HT1080 (cell line): ENCODE results near the gene YKT6. TPM values are rescaled to one million over a fixed set of nuclear protein-coding genes. Genes with fewer than 3 reads are reported as not detected.

Source experiments
- DNase-seq: peaks from one replicate; pipeline ENCODE4 v3.0.0-alpha.2; 2015; ENCODE audit warnings: low read depth
- polyA plus RNA-seq, 2 experiments: library from polyadenylated mRNA; depleted of rRNA; stranded (reverse); fragments of >200 nt; gene quantifications; 2 replicates each; pipeline ENCODE4 v1.2.3, GENCODE V29; 2015
- total RNA-seq: library from RNA; depleted of rRNA; stranded (reverse); fragments of >200 nt; shearing (Covaris generic); gene quantifications from 2 replicates; pipeline ENCODE4 v1.2.3, GENCODE V29; 2014; rRNA removed

Gene YKT6
- 165 and 201 TPM in 2 replicates for total RNA-seq
- polyA plus RNA-seq (2015; cell fraction: cytosol; rRNA removed) = 138 and 153 TPM in 2 replicates
- 106 and 111 TPM in 2 replicates for polyA plus RNA-seq (2015; cell fraction: nucleus; rRNA removed)

GRCh38 chr7:44200699-44201461 lies at the start of gene YKT6:
TSS of gene YKT6 (plus strand) at chr7:44200978. CDS start at chr7:44201136, 158 bp downstream.
- peak; percentile 95 for DNase-seq

DNA sequence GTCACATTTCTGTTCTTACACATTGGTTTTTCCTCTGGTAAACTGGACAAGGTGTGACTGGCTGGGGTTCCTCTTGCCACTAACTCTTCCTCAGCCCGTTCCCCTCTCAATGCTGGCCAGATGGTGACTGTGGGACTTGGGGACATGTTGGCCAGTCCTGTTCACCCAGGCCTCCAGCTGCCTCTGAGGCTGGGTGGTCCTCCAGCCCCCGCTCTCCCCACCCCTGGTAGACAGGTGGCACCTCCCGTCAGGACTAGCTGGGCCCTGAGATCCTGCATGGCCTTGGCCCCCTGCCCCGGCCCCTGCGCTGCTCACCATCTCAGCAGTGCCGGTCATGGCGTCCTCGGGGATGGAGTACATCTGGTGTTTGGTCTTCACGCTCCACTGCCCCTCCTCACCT lies 48.8 kb upstream of the YKT6 start:
- no peak for DNase-seq

- no peak for DNase-seq
These were observed 47.5 kb upstream of the YKT6 start for GRCh38 chr7:44152971-44153947.

DNA sequence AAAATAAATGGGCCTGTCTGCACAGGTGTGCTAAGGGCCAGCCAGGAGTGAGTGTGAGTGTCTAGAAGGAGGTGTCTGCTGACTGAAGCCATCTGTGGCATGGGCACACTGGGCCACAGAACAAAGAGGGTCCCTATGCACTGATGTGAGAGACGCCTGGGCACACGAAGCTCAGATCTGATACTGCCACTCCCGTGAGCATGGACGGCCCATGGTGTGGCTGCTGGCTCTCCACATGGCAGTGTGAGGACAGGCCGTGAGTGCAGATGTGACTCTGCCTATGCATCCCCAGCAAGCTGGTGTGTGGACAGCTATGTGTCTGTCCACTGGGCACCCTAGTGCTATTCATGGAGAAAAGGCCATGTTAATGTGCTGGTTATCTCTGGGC lies 46.8 kb upstream of the YKT6 start:
- no peak for DNase-seq

DNA sequence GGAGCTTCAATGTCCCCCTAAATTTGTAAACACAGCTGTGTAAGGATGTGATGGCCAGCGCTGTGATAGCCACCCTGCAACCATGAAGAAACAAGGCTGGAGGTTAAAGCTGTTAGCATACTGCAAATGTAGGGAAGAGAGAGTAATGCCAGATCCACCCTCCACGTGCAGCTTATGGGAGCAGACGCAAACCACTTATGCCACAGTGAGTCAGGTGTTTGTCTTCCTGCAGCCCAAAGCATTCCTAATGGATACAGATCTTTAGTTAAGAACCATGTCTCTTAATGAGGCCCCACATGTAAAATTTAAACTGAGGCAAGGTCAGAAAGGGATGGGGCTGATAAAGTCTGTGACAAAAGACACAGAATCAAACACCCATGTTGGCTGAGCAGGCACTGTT lies 46.1 kb upstream of the YKT6 start:
- peak; percentile 55 for DNase-seq

DNA sequence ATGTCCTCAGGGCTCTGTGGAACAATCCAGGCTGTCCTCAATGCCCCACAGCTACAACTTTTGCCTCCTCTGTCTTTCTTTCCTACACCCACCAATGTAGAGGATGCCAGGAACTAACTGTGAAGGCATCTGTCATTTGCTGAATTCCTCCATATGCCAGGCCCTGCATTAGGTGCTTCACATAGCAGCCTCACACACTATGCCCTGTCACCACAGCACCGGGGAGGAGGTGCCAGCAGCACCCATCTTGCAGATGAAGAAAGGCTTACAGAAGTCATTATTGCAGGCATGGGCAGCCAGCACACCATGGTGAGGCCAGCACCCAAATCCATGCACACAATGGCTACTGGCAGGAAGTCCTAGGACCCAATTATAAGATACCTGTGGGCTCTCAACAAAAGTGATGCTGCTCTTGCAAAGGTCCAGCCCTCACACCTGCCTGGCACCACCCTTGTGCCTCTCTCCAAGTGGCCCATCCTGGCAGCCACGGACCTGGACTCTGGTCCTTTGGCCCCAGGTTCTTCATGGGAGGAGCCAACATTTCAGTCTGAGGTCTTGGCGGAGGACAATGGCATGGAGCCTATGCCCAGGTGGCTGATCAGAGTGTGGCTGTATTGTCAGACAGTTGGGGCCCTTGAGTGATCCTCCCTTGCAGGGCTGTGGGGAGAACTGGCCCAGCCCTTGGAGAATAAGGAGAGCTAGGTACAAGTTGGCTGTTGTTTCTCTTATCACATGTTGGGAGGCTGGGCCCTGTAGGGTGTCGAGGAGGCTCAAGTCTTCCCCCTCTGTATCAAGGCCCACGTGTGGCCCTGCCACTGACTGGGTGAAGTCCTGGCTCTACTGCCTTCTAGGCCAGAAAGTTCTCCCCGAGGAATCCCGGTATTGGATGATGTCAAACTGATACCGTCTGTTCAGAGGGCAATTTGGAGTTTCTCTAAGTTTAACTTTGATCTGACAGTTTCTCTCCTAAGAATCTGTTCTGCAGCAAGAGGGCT lies 45.3 kb upstream of the YKT6 start:
- no peak for DNase-seq

GRCh38 chr7:44156453-44157010 lies 44.2 kb upstream of the YKT6 start:
- no peak for DNase-seq

GRCh38 chr7:44157116-44158080 lies 43.4 kb upstream of the YKT6 start:
- no peak for DNase-seq

DNA sequence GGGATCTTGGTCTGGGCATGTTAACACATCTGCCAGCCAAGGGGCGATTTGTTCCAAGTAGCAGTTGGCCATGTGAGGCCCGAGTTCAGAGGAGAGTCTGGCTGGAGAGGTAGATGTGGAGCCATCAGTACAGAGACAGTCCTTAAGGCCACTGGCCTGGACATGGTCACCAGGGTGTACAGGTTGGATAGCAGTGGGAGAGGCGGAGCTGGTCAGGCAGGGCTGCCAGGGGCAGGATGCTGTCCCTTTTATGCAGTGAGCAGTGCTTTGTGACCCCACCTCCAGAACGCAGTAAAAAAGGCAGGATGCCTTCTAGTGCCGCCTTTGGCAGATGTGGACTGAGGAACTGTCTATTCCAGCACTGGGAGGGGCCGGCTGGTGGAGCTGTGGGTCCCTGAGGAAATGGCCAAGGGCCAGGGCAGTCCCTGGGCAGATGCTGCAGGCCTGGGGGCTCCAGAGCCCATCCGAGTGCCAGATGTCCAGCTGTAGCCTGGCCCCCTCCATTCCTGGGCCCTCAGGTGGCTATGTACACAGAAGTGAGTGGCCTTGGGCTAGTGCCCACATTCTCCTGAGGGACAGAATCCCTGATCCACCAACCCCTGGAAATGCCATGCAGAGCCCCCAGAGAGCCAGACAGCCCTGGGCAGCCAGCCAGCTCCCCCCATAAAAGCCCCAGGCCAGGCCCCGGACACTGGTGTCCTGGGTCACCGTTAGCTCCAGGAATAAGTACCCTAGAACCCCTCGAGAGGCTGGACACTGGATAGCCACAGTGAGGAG lies 42.5 kb upstream of the YKT6 start:
- no peak for DNase-seq

DNA sequence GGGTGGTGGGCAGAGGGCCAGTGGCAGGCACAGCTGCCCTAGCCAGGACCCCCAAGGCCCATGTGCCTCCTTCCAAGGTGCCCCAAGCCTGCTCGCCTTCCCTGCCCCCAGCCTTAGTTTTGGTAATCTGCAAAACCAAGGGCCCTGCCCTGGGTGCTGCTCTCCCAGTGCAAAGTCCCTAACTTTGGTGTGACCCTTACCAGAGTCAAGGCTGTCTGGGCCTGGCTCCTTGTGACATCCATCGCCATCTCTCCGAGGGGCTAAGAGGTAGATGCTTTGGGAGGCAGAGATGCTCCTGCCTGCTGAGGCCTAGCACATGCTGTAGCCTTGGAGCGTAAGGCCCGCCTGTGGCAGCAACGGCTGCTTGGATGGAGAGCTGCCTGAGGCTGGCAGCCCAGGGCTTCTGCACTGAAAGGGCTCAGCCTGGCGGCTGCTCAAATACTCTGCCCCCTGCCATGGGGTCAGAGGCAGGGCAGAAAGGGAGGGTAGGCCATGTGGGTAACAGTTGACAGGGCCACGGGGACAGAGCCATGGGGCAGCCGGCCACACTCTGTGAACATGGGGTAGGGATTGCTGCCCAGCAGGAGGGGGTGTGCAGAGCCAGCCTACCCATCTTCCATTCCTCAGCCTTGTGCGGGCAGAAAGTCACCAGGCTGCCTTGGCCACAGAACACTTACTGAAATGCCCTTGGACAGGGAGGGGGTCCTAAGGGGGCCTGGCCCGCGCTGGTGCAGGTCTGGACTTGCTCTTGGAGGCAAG lies 41.7 kb upstream of the YKT6 start:
- DNase-seq = no peak

DNA sequence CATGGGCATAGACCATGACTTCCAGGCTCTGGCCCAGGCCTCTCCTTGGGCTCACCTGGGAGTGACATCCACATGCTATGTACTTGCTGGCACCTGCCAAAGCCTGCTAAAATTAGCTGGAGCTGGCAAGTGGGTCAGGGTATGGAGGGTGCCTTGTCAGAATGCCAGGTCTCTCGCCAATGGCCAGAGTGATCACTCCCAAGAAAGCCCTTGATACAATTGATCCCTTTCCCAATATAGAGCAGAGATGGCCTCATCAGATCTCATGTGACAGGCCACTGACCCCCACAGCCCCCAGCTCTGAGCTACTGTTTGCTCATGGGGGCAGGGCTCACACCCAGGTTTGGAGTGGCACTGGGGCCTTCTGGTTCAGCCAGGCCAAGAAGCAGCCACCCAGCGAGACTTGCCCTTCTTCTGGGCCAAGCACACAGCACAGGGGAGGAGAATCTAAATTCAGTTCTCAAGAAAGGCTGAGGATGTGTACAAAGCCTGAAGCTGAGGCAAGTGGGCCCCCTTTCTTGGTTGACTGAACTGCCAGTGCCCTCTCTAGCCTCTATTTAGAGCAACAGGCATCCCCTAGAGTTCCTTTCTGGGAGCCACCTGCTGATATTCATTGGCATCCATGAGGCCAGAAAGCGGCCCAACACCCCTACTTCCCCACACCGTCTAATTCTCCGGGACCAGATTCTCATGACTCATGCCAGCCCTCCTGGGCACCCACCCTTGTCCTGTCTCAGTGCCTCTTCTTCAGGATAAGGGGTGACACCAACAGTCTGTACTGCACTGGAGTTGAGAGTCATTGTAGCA lies 40.8 kb upstream of the YKT6 start:
- DNase-seq = no peak

DNA sequence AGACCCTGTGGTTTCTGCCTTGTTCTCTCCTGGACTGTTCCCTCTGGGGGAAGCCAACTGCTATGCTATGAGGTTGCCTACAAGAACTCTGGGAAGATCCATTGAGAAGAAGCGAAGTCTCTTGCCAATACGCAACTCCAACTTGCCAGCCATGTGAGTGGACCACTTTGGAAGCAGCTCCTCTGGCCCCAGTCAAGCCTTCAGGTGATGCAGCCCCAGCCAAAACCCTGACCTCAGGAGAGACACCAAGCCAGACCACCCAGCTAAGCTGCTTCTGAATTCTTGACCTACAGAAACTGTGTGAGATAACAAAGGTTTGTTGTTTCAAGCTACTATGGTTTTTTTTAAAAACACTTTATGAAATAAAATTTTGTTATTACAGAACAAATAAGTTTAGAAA lies 39.4 kb upstream of the YKT6 start:
- no peak for DNase-seq

DNA sequence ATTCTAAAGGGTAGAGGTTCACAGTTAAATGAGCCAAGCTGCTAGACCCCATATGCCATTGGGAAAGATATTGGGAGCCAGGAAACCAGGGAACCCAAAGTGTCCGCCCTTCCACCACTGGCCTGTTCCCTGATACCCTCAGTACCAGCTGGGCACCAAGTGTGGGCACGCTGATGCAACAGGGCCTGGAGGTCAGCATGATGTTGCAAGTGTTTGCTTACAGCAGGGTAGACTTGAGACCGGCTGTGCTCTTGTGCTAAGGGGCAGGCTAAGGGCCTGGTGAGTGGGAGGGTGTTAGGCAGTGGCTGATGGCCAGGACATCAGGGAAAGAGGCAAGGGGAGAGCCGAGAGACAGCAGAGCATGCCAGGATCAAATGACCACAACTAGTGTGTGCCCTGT lies 38.6 kb upstream of the YKT6 start:
- DNase-seq = no peak

- no peak for DNase-seq
These were observed 37.9 kb upstream of the YKT6 start for GRCh38 chr7:44162785-44163395.

DNA sequence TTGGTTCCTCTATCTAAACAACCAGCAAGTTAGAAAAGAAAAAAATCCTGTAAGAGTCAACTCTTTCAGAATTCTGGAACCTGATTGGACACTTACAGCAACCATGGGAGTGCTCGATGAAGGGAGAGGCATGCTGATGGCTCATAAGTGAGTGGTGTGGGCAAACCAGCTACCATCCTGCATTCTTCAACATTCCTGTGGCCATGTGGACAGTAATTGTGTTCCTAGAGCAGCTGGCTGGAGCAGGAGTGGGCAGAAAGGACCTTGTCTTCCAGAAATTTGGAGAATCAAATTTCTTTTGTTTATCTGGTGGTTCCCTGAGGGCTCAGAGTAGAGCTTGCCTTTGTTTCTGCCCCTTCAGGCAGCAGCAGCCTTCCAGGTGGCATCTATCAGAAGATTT lies 37.2 kb upstream of the YKT6 start:
- peak; percentile 90 for DNase-seq

GRCh38 chr7:44167920-44168319 lies 32.9 kb upstream of the YKT6 start:
- no peak for DNase-seq
